ENCODE data around the gene TYW1B. TPM values are rescaled to one million over a fixed set of nuclear protein-coding genes. Genes with fewer than 3 reads are reported as not detected.

The TYW1B gene
- total and polyA plus RNA-seq, 2 of the 4 experiments (the other 2 are of a cell fraction) = 1.0 to 1.8 TPM

DNA sequence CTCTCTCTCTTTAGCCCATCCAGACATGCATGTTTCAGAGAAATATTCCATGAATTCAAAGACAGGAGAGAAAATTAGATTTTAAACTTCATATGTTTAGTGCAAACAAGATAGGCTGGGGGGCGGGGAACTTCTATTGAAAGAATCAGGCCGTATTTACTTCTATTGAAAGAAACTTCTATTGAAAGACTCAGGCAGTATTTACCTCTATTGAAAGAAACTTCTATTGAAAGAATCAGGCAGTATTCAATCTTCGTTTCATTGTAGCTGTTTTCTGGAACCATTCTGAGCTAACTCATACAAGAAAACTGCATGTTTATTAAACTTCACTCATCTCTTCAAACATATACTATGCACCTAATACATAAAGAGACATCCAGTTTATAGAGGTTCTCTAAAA, 123.1 kb downstream of the TYW1B start:
- ChIA-PET POLR2A (ENCODE audit: unreplicated experiment) (no interaction called here), CTCF (no interaction called here)
- no peak overlapping the region for H3K4ac ChIP-seq (ENCODE audit: low read depth, low read length)
- no peaks in the 10 kb centered on the region for H3K79me1 ChIP-seq (ENCODE audit: low read depth in 1 of 2, low read length in 2 of 2)
- H2AFZ ChIP-seq (replicated peaks; ENCODE audit: low read length, poor library complexity) = no peak overlapping the region
- H3K27me3 ChIP-seq (ENCODE audit: control insufficient read depth, insufficient read depth, low read length) = no peaks in the 10 kb centered on the region
- intact Hi-C loops (cut with micrococcal nuclease) = no loop called here
- ATAC-seq (ENCODE audit: low read depth) = no peak
- H3K9ac ChIP-seq (ENCODE audit: low read depth, low read length) = no peak overlapping the region
- dilution Hi-C loops (cut with HindIII; ENCODE audit: low sequenced_read_pairs, unreplicated experiment) = no loop called here
- in situ Hi-C loops (cut with MboI; ENCODE audit: low sequenced_read_pairs) = no loop called here
- H3K9me1 ChIP-seq (ENCODE audit: insufficient read depth, low read length) = no peaks in the 10 kb centered on the region
- H2BK15ac ChIP-seq (ENCODE audit: low read depth, low read length) = no peak overlapping the region
- no peaks in the 10 kb centered on the region for H3K4me1 ChIP-seq (ENCODE audit: control insufficient read depth, insufficient read depth, low read length)
- WGBS, 2 experiments (ENCODE audit: extremely low coverage in 2 of 2, insufficient read length in 1 of 2) = no CpG with 5 or more reads among the region's 3 CpGs
- H3K14ac ChIP-seq (replicated peaks; ENCODE audit: low read depth, low read length) = no peak overlapping the region
- DNase-seq = no peak
- H3K27ac ChIP-seq (ENCODE audit: insufficient read depth, low read length) = no peak overlapping the region
- H3K18ac ChIP-seq (ENCODE audit: low read depth, low read length) = no peak overlapping the region
- no peak overlapping the region for H3K4me2 ChIP-seq (ENCODE audit: low read depth, low read length)
- H3K36me3 ChIP-seq (ENCODE audit: control insufficient read depth, insufficient read depth, low read length) = no peaks in the 10 kb centered on the region
- H2AK9ac ChIP-seq (replicated peaks; ENCODE audit: low read depth, low read length, poor library complexity) = no peak overlapping the region
- no peak overlapping the region for H2AK5ac ChIP-seq (ENCODE audit: low read depth, low read length)
- H3K56ac ChIP-seq (ENCODE audit: extremely low read depth, insufficient read depth, low read length) = no peak overlapping the region
- no peak overlapping the region for H3K4me3 ChIP-seq (ENCODE audit: insufficient read depth, low read depth, low read length)
- H4K5ac ChIP-seq (ENCODE audit: low read depth, low read length) = no peak overlapping the region
- no peak overlapping the region for H2BK20ac ChIP-seq (ENCODE audit: low read depth, low read length)
- no peak overlapping the region for H4K91ac ChIP-seq (ENCODE audit: insufficient read depth, low read depth, low read length)
- no peak overlapping the region for H2BK120ac ChIP-seq (ENCODE audit: low read depth, low read length)
- no peak overlapping the region for H2BK5ac ChIP-seq (ENCODE audit: low read depth, low read length, poor library complexity, severe bottlenecking)
- no peaks in the 10 kb centered on the region for H3K9me3 ChIP-seq (ENCODE audit: control insufficient read depth, insufficient read depth, low read length)
- BruUV-seq (replicated peaks) = no TSS peak
- no peaks in the 10 kb centered on the region for H4K20me1 ChIP-seq (ENCODE audit: insufficient read depth, low read length)
- no peak overlapping the region for H4K8ac ChIP-seq (ENCODE audit: low read depth in 2 of 2, low read length in 2 of 2)
- no peak for TF ChIP-seq BHLHE40 (IDR thresholded peaks at IDR 0.05; ENCODE audit: low read depth, low read length)
- TF ChIP-seq SMC3 (IDR thresholded peaks at IDR 0.05; ENCODE audit: low read depth, low read length) = no peak
- no peak for TF ChIP-seq CEBPB (IDR thresholded peaks at IDR 0.05; ENCODE audit: low read depth, low read length)
- no peak for TF ChIP-seq RFX5 (IDR thresholded peaks at IDR 0.05; ENCODE audit: low read depth, low read length)
- TF ChIP-seq NFE2L2 (IDR thresholded peaks at IDR 0.05; ENCODE audit: low read depth, low read length) = no peak
- no peak for TF ChIP-seq RCOR1 (IDR thresholded peaks at IDR 0.05; ENCODE audit: insufficient replicate concordance, low read length)
- TF ChIP-seq POLR2A (IDR thresholded peaks at IDR 0.05; ENCODE audit: low read depth, low read length) = no peak
- TF ChIP-seq ELK1 (IDR thresholded peaks at IDR 0.05; ENCODE audit: borderline replicate concordance, low read depth, low read length) = no peak
- TF ChIP-seq CHD1 (IDR thresholded peaks at IDR 0.05; ENCODE audit: low read depth, low read length) = no peak
- no peak for TF ChIP-seq RAD21 (IDR thresholded peaks at IDR 0.05; ENCODE audit: low read length)
- no peak for TF ChIP-seq MAFK (IDR thresholded peaks at IDR 0.05; ENCODE audit: low read depth, low read length)
- TF ChIP-seq, protein P1, sequence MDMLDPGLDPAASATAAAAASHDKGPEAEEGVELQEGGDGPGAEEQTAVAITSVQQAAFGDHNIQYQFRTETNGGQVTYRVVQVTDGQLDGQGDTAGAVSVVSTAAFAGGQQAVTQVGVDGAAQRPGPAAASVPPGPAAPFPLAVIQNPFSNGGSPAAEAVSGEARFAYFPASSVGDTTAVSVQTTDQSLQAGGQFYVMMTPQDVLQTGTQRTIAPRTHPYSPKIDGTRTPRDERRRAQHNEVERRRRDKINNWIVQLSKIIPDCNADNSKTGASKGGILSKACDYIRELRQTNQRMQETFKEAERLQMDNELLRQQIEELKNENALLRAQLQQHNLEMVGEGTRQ (IDR thresholded peaks at IDR 0.05; ENCODE audit: low read depth, low read length) = no peak
- no peak for TF ChIP-seq FOS (IDR thresholded peaks at IDR 0.05; ENCODE audit: low read depth, low read length)
- H3K23ac ChIP-seq (ENCODE audit: low read depth, low read length) = no peak overlapping the region

All from IMR-90 (cell line).